NCI-H146 treated with DMSO at 0.1 percent for 48 hours (cell line): ENCODE results near the gene SIPA1L3.
"Not testable (repeated sequence)": the region's sequence is repeated elsewhere in the genome, so short reads cannot be mapped to it uniquely, and the experiment has no call there.

Experiments used
- DNase-seq: peaks from one replicate; lab custom pipeline; 2025; ENCODE audit not compliant: unreplicated experiment; lab: John Stamatoyannopoulos, UW

SIPA1L3 gene

GRCh38 chr19:37906869-37907734 is at the start of gene SIPA1L3:
SIPA1L3 (plus strand) TSS chr19:37907208; CDS start chr19:38081566, 174,358 bp downstream.
- DNase-seq, result peak; percentile 97

GRCh38 chr19:37864501-37864900 is 42.5 kb upstream of the SIPA1L3 start:
- no peak for DNase-seq

GRCh38 chr19:37865930-37866329 is 41.1 kb upstream of the SIPA1L3 start:
- DNase-seq, result not testable (repeated sequence)

- no peak for DNase-seq
Observed at GRCh38 chr19:37867831-37868230, 39.2 kb upstream of the SIPA1L3 start.

- DNase-seq, result no peak
Observed at GRCh38 chr19:37869766-37870340, 37.2 kb upstream of the SIPA1L3 start.

GRCh38 chr19:37872383-37872782 is 34.6 kb upstream of the SIPA1L3 start:
- no peak for DNase-seq

- DNase-seq, result no peak
Observed at GRCh38 chr19:37874784-37875183, 32.2 kb upstream of the SIPA1L3 start.

- DNase-seq, result no peak
Observed at GRCh38 chr19:37876032-37876431, 31.0 kb upstream of the SIPA1L3 start.

GRCh38 chr19:37877147-37877546 is 29.9 kb upstream of the SIPA1L3 start:
- DNase-seq, result no peak

- DNase-seq, result no peak
Observed at GRCh38 chr19:37885392-37885791, 21.6 kb upstream of the SIPA1L3 start.

- DNase-seq, result no peak
Observed at GRCh38 chr19:37886571-37886970, 20.4 kb upstream of the SIPA1L3 start.

- no peak for DNase-seq
Observed at GRCh38 chr19:37893845-37894575, 13.0 kb upstream of the SIPA1L3 start.

GRCh38 chr19:37896180-37896579 is 10.8 kb upstream of the SIPA1L3 start:
- DNase-seq, result no peak

GRCh38 chr19:37899453-37899852 is 7.6 kb upstream of the SIPA1L3 start:
- no peak for DNase-seq

GRCh38 chr19:37899966-37900365 is 7.0 kb upstream of the SIPA1L3 start:
- DNase-seq, result no peak

- DNase-seq, result peak; percentile 72
Observed at GRCh38 chr19:37902668-37903067, 4.3 kb upstream of the SIPA1L3 start.

GRCh38 chr19:37903096-37903495 is 3.9 kb upstream of the SIPA1L3 start:
- DNase-seq, result no peak

GRCh38 chr19:37905946-37906868 is 801 bp upstream of the SIPA1L3 start, which contains the start of gene WDR87:
WDR87 (minus strand) TSS chr19:37906594; CDS start chr19:37898239, 8,355 bp downstream.
- peak; percentile 82 for DNase-seq

GRCh38 chr19:37907735-37908455 is 887 bp downstream of the SIPA1L3 start:
- DNase-seq, result no peak

- DNase-seq, result no peak
Observed at GRCh38 chr19:37909661-37910199, 2.7 kb downstream of the SIPA1L3 start.
